Tracheal epithelial cell (primary cell): Measurements from ENCODE around the gene SRSF5. TPM values are rescaled to one million over a fixed set of nuclear protein-coding genes. Genes with fewer than 3 reads are reported as not detected.

ENCODE experiments used
- total RNA-seq: library from RNA; depleted of rRNA; stranded (reverse); fragments of >200 nt; gene quantifications from 2 replicates; pipeline ENCODE4 v1.2.1, GENCODE V29; 2014

Gene SRSF5
- total RNA-seq = 81.7 and 83.1 TPM in 2 replicates

DNA sequence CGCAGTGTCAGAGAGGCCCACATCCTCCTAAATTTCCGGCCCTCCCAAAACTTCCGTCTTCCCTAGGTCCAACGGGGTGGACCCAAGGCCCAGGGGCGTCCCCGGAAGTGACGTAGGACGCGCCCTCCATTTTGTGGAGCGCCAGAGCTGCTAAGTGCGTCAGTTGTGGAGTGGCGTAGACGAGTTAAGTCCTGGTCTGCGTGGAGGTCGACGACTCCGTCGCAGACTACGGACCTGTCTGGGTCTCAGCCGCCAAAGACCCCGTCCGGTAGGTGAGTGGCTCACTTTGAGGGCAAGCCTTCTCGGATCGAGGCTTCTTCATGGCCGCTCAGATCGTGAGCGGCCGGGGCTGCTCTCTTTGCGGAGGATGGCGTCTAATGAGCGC is at the start of gene SRSF5:
Gene SRSF5, plus strand, starts transcription at position 159 of the 385 bp plus-strand sequence. CDS start 1,015 bp downstream, outside the sequence.

DNA sequence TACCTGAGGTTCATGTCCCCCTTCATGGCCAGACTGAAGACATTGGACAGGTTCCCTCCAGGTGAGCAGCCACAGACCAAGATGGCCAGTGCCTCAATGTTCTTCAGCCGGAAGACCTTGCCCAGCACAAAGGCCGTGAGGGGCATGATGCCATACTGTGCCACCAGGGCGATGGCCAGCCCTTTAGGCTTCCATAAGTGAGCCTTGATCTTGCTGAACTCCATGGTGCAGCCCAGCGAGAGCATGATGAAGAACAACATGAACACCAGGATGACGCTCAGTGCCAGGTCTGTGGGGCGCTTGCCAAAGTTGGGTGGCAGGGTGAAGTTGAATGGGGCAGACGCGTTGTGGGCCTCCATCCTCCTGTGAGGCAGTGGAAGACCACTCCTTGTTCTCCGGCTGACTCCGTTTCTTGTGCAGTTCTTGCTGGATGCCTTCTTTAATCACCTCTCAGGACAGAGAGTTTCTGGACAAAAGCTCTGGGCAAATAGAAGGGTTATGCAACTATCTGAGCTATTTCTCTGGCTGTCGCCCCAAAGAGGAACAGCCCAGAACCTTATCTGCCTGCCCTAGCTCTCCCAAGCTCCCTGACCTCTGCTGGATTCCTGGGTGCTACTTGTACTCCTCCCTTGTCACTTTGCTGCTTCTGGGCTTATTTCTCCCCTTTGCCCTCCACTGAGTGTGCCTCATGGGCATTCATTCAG is 30.0 kb downstream of the SRSF5 start, which contains the start of gene SLC10A1:
Gene SLC10A1, minus strand, starts transcription at position 445 of the 704 bp plus-strand sequence. Its CDS starts 86 bp downstream, at position 359.

Other genes with a start within 250 kb of the SRSF5 start
- gene CCDC177, start 192.3 kb upstream of the SRSF5 start, total RNA-seq = not detected in 2 replicates
- gene SUSD6, start 155.5 kb upstream of the SRSF5 start, total RNA-seq = 6.8 and 20.5 TPM in 2 replicates
- gene SLC10A1, start 30.1 kb downstream of the SRSF5 start, total RNA-seq = not detected in 2 replicates
- gene SMOC1, start 112.3 kb downstream of the SRSF5 start, total RNA-seq = 11.6 and 15.8 TPM in 2 replicates